ENCODE results near the gene RAPGEF1.
A peak's percentile ranks its signal among the peaks of the same experiment; 100 is the strongest.
"Not testable (repeated sequence)": the region's sequence is repeated elsewhere in the genome, so short reads cannot be mapped to it uniquely, and the experiment has no call there.

The RAPGEF1 gene

DNA sequence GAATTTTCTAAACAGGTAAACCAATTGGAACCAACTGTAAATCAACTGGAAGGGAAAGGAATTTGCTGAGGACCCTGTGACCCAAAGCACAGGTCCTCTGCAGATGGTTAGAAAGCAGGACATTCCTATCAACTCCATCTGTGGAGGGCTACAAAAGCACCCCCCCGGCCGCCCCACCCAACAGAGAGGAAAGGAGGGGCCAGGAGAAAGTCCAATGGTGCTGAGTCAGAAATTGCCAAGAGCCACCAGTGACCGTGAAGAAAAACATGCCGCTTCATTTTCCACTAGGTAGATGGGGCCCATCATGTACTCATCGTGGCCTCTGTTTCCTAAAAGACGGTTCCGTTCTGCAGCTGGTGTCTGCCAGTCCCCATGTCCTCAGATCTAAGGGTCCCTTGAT lies 66.3 kb downstream of the RAPGEF1 start:
- no peak for DNase-seq (ENCODE audit: extremely low read depth in 1 of 2, low read depth in 1 of 2)

DNA sequence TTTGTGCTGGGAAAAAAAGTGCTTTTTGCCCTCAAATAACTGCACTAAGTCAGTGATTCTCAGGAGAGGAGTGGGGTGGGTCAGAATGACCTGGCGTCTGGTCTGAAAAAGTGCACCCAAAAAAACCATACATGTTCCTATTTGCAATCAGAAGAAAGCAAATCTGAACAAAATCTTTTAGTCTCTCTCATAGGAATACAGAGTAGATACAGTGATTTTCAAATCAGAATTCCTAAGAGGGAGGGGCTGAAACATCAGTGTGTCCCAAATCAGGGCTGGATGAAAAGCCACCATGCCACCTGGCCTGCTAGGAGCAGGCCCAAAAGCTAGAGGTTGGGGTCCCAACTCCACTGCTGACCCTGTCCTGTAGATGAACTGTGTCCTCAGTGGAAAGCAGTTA lies 66.8 kb downstream of the RAPGEF1 start:
- no peak for DNase-seq (ENCODE audit: extremely low read depth in 1 of 2, low read depth in 1 of 2)

- no peak for DNase-seq (ENCODE audit: extremely low read depth in 1 of 2, low read depth in 1 of 2)
These were observed 67.4 kb downstream of the RAPGEF1 start for GRCh38 chr9:131672451-131672850.

DNA sequence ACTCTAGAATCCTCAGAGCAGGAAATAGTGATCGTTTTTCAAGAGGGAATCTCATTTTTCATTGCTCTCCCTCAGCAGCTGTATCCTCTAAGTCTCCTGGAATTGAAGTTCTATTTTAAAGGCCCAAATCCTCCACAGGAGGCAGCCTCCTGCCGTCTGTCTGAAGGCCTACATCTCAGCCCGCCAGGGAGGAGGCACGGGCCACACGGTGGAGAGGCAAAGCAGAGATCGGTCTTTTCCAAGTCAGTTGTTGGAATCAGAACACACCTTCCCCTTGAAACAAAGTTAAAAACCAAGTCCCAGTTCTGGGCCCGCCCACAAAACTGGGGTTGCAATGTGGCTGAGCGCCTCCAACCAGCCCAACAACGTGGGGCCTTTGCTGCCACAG lies 68.7 kb downstream of the RAPGEF1 start:
- no peak for DNase-seq (ENCODE audit: extremely low read depth in 1 of 2, low read depth in 1 of 2)

DNA sequence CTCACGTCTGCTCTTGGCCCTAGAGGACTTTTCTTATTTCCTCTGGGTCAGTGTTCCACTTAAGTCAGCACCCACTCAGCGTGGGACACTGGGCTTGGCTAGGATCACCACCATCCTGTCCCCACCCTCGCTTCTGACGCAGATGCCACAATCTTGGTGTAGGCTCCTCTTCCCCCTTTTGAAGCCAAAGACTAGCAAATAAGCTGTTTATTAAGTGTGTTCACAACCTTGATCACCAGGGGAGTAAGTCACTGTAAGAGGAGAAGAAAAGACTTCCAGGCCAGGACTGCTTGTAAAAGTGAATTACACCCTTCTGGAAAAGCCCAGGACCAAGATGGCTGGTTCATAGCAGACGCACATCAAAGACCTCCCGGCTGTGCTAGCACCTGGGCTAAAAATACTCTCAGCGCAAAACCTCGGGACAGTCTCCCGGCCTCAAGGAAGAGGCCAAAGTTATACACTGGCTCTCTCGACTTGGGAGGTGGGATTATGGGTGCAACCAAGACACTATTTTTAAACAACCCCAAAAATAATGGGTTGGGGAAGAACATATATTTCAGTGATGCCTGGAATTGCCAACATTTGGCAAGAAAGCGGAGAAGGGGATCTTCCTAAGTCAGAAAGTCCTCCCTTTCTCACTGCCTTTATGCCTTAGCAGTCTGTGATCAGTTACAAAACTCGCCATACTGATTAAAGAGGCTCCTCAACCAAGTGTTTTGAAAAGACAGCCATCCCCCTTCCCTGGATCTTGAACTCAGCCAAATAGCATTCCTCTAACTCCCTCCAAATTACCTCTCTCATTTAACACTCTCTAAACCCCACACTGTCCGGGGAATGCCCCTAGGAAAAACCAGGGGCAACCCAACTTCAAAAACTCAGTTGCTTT lies 69.4 kb downstream of the RAPGEF1 start:
- DNase-seq (ENCODE audit: extremely low read depth in 1 of 2, low read depth in 1 of 2) = no peak

DNA sequence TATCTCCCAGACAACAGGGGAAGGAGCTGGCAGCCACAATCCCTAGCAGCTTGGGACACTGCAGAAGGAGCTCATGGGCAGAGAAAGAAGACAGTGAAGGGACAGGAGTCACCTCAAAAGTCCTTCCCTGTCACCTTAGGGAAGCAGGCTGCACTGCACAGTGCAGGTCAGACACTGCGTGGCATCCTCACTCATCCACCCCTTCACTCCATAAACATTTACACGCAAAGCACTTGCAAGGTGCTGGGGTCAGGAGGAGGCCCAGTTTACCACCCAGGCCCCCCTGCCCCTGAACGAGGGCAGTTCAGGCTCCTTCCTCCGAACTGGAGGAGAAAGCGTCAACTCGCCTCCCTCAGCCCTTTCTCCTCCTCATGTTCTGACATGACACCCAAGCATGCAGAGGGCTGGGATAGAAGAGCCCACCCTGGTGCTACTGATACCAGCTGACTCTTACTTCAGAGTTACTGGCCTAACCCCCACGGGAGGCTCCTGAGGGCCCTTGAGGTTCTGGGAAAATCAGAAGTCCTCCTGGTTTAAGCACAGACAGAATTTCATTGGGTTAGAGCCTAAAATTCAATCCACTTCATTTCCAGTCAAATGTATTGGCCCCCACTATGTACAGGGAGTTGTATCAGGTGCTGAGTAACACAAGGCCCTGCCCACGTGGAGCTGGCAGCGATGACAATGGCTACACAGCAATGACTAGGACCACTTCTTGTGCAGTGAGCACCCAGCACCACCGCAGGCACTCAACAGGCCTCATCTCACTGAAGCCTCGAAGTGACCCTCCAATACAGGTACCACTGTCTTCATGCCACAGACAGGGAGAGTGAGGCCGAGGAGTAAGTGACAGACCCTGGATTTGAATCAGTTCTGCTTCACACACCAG lies 70.4 kb downstream of the RAPGEF1 start:
- no peak for DNase-seq (ENCODE audit: extremely low read depth in 1 of 2, low read depth in 1 of 2)

DNA sequence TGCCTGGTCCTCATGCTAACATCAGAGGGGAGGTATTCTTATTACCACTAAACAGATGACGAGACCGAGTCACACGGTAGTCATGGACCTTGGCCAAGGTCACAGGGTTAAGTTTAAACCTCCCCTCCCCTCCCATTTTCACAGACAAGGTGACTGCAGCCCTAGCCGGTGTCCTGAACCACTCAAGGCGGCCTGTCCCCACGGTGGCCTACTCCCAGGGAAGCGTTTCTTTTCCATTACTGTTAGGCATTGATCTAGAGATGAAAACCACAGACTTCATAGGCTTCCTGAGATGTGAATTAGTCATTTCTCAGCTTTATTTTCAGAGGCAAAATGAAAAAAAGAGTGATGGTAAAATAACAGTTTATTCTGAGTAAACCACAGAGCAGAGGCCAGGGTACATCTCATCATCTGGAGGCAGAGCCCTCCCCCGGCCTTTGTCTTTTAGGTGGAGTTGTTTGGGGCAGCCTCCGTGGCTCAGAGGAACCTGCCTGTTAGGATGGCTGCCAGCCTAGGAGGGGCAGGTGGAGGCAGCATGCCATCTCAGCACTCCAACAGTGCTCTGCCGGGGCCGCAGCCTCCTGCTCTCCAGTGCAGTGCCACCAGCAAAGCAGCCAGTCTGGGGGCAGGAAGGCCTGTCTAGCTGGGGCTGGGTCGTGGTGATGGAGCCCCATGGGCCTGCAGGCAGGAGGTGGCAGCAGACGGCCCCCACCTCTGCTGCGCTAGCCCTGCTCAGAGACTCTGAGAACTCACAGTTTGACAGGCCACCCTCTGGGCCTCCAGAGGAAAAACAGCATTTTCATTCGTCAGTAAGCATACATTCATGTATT lies 71.2 kb downstream of the RAPGEF1 start:
- peak; percentile 33 to 52 for DNase-seq (ENCODE audit: extremely low read depth in 1 of 2, low read depth in 1 of 2)

DNA sequence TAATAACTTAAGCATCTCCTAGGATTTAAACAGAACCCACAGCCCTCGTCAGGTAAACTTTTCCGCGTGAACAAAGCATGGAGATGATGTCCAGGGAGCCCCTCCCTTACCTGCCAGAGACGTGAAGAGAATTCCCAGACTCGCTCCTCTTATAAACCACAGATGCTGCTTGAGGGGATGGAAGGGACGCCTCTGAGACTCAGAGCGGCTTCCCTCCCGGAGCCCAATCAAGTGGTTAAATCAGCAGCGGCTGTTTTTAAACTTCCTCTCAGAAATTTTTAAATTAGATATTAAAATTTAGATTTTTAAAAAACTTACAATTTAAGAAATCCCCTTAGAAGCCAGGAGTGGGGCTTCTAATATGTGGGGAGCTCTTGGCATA lies 71.8 kb downstream of the RAPGEF1 start:
- no peak for DNase-seq (ENCODE audit: extremely low read depth in 1 of 2, low read depth in 1 of 2)

- DNase-seq (ENCODE audit: extremely low read depth in 1 of 2, low read depth in 1 of 2) = peak in 1 of 2 donors; percentile 21
These were observed 72.3 kb downstream of the RAPGEF1 start for GRCh38 chr9:131667576-131667975.

- no peak for DNase-seq (ENCODE audit: extremely low read depth in 1 of 2, low read depth in 1 of 2)
These were observed 73.1 kb downstream of the RAPGEF1 start for GRCh38 chr9:131666774-131667173.

- DNase-seq (ENCODE audit: extremely low read depth in 1 of 2, low read depth in 1 of 2) = no peak
These were observed 73.8 kb downstream of the RAPGEF1 start for GRCh38 chr9:131666029-131666428.

- no peak for DNase-seq (ENCODE audit: extremely low read depth in 1 of 2, low read depth in 1 of 2)
These were observed 76.6 kb downstream of the RAPGEF1 start for GRCh38 chr9:131663288-131663687.

GRCh38 chr9:131662289-131662621 lies 77.6 kb downstream of the RAPGEF1 start:
- DNase-seq (ENCODE audit: extremely low read depth in 1 of 2, low read depth in 1 of 2) = not testable (repeated sequence)

- DNase-seq (ENCODE audit: extremely low read depth in 1 of 2, low read depth in 1 of 2) = peak in 1 of 2 donors; percentile 34
These were observed 78.1 kb downstream of the RAPGEF1 start for GRCh38 chr9:131661568-131662288.

GRCh38 chr9:131660466-131661405 lies 79.1 kb downstream of the RAPGEF1 start:
- DNase-seq (ENCODE audit: extremely low read depth in 1 of 2, low read depth in 1 of 2) = no peak

- no peak for DNase-seq (ENCODE audit: extremely low read depth in 1 of 2, low read depth in 1 of 2)
These were observed 81.3 kb downstream of the RAPGEF1 start for GRCh38 chr9:131658377-131659129.

DNA sequence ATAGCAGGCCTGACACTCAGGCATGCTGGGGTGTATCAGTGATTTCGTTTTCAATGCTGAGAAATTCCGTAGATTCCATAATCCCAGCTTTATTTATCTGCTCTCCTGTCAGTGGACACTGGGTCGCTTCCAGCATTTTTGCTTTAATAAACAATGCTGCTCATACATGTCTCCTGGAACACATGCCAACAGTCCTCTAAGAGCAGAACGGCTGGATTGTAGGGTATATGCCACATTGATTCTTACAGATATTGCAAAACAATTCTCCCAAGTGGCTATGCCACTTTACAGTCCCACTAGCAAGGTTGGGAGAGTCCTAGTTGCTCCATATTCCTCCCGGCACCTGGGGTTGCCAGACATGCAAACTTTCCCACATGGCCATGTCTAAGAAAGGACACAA lies 81.9 kb downstream of the RAPGEF1 start:
- no peak for DNase-seq (ENCODE audit: extremely low read depth in 1 of 2, low read depth in 1 of 2)

DNA sequence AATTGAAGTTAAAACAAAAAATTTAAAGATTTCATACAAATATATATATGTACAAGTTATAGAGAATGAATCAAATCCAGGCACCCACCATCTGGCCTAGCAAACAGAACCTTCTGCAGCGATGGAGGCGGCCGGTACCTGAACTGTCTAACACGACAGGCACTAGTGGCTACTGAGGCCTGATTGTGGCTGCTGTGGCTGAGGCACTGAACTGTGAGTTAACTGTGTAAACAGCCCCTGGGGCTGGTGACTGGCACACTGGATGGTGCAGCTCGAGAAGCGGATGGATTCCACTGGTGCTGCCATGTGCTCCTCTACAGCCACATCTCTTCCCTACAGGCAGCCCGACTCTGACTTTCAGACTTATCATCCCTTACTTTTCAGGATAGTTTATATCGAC lies 82.4 kb downstream of the RAPGEF1 start:
- DNase-seq (ENCODE audit: extremely low read depth in 1 of 2, low read depth in 1 of 2) = no peak

DNA sequence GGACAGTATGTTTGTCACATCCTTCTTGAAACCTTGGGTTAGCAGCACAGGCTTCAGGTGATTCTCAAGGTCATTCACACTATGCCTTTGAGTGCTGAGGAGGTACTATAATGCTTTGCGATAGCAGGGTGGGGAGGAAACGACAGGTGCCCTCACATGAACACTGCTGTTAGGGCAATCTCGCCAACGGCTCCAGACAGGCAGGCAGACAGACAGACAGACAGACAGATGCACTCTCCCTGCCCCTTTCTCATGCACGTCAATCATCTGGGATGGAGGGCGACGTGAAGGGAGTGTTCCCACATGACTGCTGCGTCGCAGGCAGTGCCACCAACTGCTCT lies 82.9 kb downstream of the RAPGEF1 start:
- no peak for DNase-seq (ENCODE audit: extremely low read depth in 1 of 2, low read depth in 1 of 2)

Measured in activated CD8-positive, alpha-beta memory T cell treated with anti-CD3 and anti-CD28 coated beads for 1 hour (primary cell).